Stimulated activated CD8-positive, alpha-beta memory T cell treated with anti-CD3 and anti-CD28 coated beads, Interleukin-4, amount 100 ng/mL, for 1 hour (primary cell): ENCODE data around the gene BSG.

Experiments
- DNase-seq, 2 donors: peaks; one replicate each; pipeline ENCODE4 v3.0.0-alpha.2; 2020; ENCODE audit warnings: low read depth in 2 of 2, low spot score in 1 of 2

Gene BSG

GRCh38 chr19:540867-541637 lies 31.3 kb upstream of the BSG start:
- no peak for DNase-seq

GRCh38 chr19:541699-542098 lies 30.7 kb upstream of the BSG start:
- no peak for DNase-seq

GRCh38 chr19:542173-542866 lies 30.1 kb upstream of the BSG start:
- DNase-seq, result no peak

GRCh38 chr19:543910-544608 lies 28.3 kb upstream of the BSG start, which contains the start of gene GZMM:
Gene GZMM, plus strand, starts transcription at chr19:544053. Its CDS starts 19 bp downstream, at chr19:544072.
- peak; percentile 49 to 60 for DNase-seq

- DNase-seq, result no peak
Measured at GRCh38 chr19:547117-547516, 25.3 kb upstream of the BSG start.

GRCh38 chr19:547836-548720 lies 24.3 kb upstream of the BSG start:
- no peak for DNase-seq

GRCh38 chr19:548886-549830 lies 23.2 kb upstream of the BSG start:
- DNase-seq, result no peak

- DNase-seq, result no peak
Measured at GRCh38 chr19:554817-555216, 17.6 kb upstream of the BSG start.

GRCh38 chr19:555474-555808 lies 17.0 kb upstream of the BSG start:
- DNase-seq, result no peak

GRCh38 chr19:556611-557382 lies 15.6 kb upstream of the BSG start:
- no peak for DNase-seq

- DNase-seq, result no peak
Measured at GRCh38 chr19:558770-559439, 13.5 kb upstream of the BSG start.

GRCh38 chr19:560121-560520 lies 12.3 kb upstream of the BSG start:
- no peak for DNase-seq

- no peak for DNase-seq
Measured at GRCh38 chr19:566403-566802, 6.0 kb upstream of the BSG start.

GRCh38 chr19:566844-567243 lies 5.6 kb upstream of the BSG start:
- no peak for DNase-seq

- no peak for DNase-seq
Measured at GRCh38 chr19:567296-567900, 5.0 kb upstream of the BSG start.

GRCh38 chr19:570251-570686 lies 2.1 kb upstream of the BSG start:
- no peak for DNase-seq

- DNase-seq, result no peak
Measured at GRCh38 chr19:570937-571565, 1.3 kb upstream of the BSG start.

- no peak for DNase-seq
Measured at GRCh38 chr19:571566-571974, 826 bp upstream of the BSG start.
